ENCODE measurements around the gene TEX10.

TEX10 gene

DNA sequence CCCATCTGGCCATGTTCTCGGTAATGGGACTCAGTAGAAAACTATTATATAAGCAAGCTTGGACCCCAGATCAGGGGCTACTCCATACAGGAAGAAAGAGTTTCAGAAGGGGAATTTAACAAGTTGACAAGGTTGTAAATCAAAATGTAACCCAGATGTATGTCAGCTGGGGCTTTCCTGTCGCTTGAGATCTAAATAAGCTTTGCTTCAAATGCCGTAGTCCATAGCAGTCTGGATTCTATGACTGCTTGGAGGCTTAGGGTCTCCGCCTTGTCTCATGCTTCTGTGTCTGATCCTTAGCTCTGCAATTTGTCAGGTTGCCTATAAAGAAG is 70.4 kb downstream of the TEX10 start:
- ATAC-seq = no peak

DNA sequence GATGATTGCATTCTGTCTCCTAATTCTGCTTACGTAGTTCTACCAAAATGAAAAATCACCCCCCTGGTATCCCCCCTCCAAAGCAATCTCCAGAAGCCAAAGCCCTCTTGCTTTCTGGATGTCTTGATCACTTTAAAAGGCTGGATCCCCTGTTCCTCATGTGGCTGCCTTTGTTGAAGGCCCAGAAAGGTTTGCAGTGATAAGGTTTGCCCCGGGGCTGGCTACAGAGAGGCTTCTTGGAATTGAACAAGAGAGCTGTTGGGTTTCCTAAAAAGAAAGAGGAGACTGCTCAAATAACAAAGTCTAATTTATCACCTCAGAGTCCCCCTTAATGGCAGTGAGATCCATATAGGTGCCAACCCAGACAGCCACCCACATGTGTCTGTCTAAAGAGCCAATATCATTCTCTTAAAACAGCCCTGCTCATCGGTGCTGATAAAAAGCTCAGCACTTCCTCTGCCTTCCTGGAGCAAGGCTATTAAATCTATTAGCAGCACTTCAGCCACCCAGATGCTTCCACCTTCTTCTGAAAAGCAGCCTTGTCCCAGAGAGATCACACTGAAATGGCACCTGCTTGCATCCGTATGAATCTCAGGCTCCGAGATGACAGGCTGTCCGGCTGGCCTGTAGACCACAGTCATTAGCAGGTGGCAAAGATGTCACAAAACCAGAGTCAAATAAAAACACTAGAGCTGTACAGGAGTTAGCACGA is 70.9 kb downstream of the TEX10 start:
- no peak for ATAC-seq

DNA sequence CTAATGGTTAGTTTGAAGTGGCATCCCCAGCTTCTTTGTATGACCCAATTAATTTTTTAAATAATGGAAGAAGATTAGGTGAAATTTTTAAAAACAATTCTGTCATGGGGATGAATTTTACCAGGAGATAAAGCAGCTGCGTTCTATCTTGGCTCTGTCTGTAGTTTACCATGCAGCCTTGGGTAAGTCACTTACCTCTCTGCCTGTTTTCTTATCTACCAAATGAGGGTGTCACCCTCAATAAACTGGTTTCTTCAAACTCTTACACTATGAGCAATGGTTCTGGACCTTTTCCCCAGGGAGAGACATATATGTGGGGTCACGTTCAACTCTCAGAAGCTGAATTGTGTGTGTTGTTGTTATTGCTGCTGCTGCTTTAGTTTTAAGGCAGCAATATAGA is 71.7 kb downstream of the TEX10 start:
- no peak for ATAC-seq

DNA sequence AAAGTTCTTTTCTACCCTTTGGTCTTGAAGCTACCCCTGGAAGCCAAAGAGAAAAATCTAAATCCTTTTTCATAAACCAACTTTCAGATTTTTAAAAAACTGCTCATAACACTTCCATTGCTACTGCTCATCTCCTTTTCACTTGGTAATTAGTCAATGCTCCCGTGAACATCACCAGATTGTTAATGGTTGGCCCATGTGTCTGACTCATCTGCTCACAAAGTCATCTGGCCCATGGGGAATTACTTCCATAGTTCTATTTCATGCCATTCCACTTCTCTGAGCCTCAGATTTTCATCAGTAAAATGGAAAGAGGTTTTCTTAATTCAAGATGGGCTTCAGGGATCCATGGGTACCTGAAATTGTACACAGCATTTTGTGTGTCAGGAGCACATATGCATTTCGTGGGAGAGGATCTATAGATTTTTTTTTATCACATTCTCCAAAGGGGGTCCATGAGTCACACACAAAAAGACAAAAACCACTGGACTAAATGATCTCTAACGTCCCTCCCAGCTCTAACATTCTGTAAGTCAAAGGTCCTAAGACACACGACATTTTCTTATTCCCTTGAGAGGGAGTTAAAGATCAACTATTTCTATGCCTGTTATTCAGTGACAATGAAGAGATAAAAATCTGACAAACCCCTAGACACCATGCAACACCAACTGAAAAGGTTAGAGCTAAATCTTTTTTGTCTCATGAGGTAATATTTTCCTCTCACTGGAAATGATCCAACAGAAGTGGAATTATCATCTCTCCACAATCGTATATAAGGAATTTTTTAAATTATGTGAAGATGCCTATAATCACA is 75.4 kb downstream of the TEX10 start:
- ATAC-seq = no peak

DNA sequence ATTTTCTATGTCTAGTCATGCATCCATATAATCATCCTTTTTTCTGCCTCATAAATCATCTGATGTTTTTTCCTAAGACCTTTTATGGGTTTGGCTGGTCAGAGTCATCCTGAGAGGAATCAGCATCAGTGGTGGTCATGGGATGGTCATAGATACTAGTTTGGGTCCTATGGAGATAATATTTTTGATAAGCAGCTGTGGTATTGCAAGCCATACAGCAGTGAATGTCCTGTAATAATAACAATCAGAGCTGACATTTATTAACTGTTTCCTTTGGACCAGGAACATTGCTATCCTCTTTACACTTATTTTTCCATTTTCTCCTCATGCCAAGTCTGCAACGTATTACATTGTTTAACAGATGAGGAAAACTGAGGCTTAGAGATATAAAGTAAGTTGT is 83.1 kb downstream of the TEX10 start:
- no peak for ATAC-seq

DNA sequence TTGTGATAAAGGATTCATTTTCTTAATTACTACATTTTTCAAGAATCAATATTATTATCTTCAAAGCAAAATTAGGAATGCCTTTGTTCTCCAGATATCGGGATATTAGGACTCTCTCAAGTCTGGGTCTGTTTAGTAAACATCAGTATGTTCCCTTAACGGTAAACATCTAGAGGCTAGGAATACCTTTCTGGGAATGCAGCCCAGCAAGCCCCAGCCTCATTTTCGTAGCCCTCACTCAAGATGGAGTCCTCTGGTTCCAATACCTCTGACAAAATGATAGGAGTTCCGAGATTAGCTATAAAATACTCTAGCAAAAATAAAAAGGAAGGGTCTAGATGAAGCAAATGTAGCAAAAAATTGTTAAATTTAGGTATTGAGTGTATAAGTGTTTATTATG is 84.5 kb downstream of the TEX10 start:
- ATAC-seq = no peak

DNA sequence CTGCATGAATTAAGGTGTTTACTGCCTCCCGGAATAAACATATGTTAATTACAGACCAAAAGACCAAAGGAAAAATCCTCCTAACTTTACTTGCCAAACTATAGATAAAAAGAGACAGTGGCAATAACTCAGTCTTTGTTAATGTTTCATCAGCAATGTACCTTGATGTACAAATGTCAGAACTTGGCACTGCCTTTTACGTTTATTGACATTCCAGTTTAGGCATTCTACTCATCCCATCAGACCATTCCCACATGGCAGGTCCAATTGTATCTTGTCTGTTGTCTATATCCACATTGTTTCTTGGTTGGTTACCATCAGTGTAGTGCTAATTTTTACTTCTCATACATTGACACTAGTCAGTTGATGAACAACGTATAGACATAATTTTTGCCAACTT is 85.5 kb downstream of the TEX10 start:
- no peak for ATAC-seq
